MM.1S (cell line): Measurements from ENCODE around the gene MMP11.

ENCODE experiments used
- CTCF ChIP-seq: fragments of 300-600 bp; sonication (generic); IDR thresholded peaks from 2 replicates; pipeline ENCODE4 v1.5.1; 2016; ENCODE audit warnings: antibody characterized with exemption, low read length, mixed read lengths
- EZH2 ChIP-seq: fragments of 300-600 bp; sonication (generic); optimal IDR thresholded peaks from 2 replicates; pipeline ENCODE3; 2017; ENCODE audit warnings: low read depth, mild to moderate bottlenecking, antibody characterized with exemption, low read length, mixed read lengths
- EZH2phosphoT487 ChIP-seq: fragments of 300-600 bp; sonication (generic); IDR thresholded peaks from 2 replicates; pipeline ENCODE4 v1.6.1; 2018; ENCODE audit warnings: antibody characterized with exemption, low read length

- no peak for TF ChIP-seq CTCF
- no peak for TF ChIP-seq EZH2
- TF ChIP-seq EZH2phosphoT487: no peak
Measured at GRCh38 chr22:23742505-23743264, 30.0 kb upstream of the MMP11 start.
